Activated naive CD8-positive, alpha-beta T cell treated with anti-CD3 and anti-CD28 coated beads, Interleukin-2, amount 50 U/mL, for 24 hours (primary cell): ENCODE measurements around the gene MRPS34.

ENCODE experiments used
- ATAC-seq: fragments of 150-1000 bp; cut with Tn5 transposase; one replicate; pipeline ENCODE4 v1.10.0; 2021
- DNase-seq: peaks from one replicate; pipeline ENCODE4 v3.0.0; 2021
- H3K27ac Mint-ChIP-seq: one replicate; pipeline ENCODE4 v1.8.0; 2021; ENCODE audit warnings: mild to moderate bottlenecking, mixed read lengths
- H3K27me3 Mint-ChIP-seq: one replicate; pipeline ENCODE4 v1.8.0; 2021; ENCODE audit warnings: mixed read lengths
- H3K36me3 Mint-ChIP-seq: one replicate; pipeline ENCODE4 v1.8.0; 2021; ENCODE audit warnings: low read depth, mixed read lengths
- H3K4me1 Mint-ChIP-seq: one replicate; pipeline ENCODE4 v1.8.0; 2021; ENCODE audit warnings: mixed read lengths
- H3K4me3 Mint-ChIP-seq: one replicate; pipeline ENCODE4 v1.8.0; 2021; ENCODE audit warnings: mild to moderate bottlenecking, moderate library complexity, mixed read lengths
- H3K9me3 Mint-ChIP-seq: one replicate; pipeline ENCODE4 v1.8.0; 2021; ENCODE audit warnings: mixed read lengths

The MRPS34 gene

DNA sequence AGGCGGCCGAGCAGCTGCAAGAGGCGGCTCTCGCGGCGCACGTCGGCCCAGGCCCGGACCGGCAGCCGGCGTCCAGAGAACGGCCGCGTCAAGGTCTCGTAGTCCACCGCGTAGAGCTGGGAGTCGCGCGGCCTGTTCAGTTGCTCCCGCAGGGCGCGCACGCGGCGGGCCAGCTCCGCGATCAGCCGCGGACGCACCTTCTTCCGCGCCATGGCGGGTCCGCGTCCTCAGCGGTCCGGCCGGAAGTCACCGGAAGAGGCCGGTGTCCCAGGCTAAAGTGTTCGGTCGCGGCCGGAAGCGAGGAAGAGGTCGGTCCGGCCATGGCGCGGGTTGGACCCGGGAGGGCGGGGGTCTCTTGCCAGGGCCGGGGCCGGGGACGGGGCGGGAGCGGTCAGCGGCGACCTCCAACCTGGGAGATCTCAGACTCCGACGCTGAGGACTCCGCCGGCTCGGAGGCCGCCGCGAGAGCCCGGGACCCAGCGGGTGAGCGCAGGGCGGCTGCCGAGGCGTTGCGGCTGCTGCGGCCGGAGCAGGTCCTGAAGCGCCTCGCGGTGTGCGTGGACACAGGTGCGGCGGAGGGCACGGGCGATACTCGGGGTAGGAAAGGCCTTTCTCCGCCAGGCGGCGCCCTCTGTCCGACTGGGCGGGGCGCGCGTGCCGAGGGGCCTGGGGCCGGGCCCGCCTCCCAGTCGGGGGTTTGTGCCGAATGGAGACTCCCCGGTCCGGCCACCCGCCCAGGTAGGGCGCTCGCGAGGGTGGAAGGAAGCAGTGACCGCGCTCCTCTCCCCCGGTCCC is at the start of gene MRPS34:
Gene MRPS34, minus strand, starts transcription at position 227 of the 795 bp plus-strand sequence. Its CDS starts 15 bp downstream, at position 212.
- Mint-ChIP-seq H3K27me3 (no peaks in the 10 kb centered on the region), H3K9me3 (no peaks in the 10 kb centered on the region), H3K4me3 (peak within 1 kb of the TSS; percentile 100), H3K27ac (peak within 1 kb of the TSS; percentile 100), H3K4me1 (peaks cover 17% of the 10 kb centered on the region), H3K36me3 (peaks cover 11% of the 10 kb centered on the region)
- DNase-seq = peak; percentile 86
- peak; percentile 57 for ATAC-seq

GRCh38 chr16:1821861-1822611 is 49.1 kb upstream of the MRPS34 start:
- Mint-ChIP-seq H3K27ac (no peak overlapping the region), H3K9me3 (no peaks in the 10 kb centered on the region), H3K27me3 (no peaks in the 10 kb centered on the region), H3K4me3 (no peak overlapping the region), H3K36me3 (no peaks in the 10 kb centered on the region), H3K4me1 (peaks cover 23% of the 10 kb centered on the region)
- no peak for DNase-seq
- ATAC-seq = no peak

DNA sequence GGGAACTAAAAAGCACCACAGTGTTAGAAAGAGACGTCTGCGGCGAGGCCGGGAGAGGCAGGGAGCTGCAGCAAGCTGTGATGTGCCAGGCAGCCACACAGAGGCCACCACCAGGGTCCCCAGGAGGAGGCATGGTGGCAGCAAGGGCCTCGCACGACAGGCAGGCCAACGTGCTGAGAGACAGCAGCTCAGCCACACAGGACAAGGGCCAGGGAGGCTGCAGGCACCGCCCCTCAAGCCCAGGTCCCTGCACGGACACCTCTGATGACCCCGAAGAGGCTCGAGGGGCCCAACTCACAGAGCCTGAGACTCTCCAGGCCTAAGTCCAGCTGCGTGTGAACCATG is 48.0 kb upstream of the MRPS34 start:
- DNase-seq (no peak), ATAC-seq (no peak)
- Mint-ChIP-seq H3K4me3 (no peak overlapping the region), H3K27ac (no peak overlapping the region), H3K4me1 (peaks cover 19% of the 10 kb centered on the region), H3K27me3 (no peaks in the 10 kb centered on the region), H3K9me3 (no peaks in the 10 kb centered on the region), H3K36me3 (no peaks in the 10 kb centered on the region)

GRCh38 chr16:1820096-1820945 is 47.4 kb upstream of the MRPS34 start:
- ATAC-seq (no peak), DNase-seq (no peak)
- H3K9me3 Mint-ChIP-seq = no peaks in the 10 kb centered on the region
- no peak overlapping the region for H3K4me3 Mint-ChIP-seq
- H3K27ac Mint-ChIP-seq = no peak overlapping the region
- peaks cover 1% of the 10 kb centered on the region for H3K36me3 Mint-ChIP-seq
- H3K4me1 Mint-ChIP-seq = peaks cover 13% of the 10 kb centered on the region
- H3K27me3 Mint-ChIP-seq = no peaks in the 10 kb centered on the region

DNA sequence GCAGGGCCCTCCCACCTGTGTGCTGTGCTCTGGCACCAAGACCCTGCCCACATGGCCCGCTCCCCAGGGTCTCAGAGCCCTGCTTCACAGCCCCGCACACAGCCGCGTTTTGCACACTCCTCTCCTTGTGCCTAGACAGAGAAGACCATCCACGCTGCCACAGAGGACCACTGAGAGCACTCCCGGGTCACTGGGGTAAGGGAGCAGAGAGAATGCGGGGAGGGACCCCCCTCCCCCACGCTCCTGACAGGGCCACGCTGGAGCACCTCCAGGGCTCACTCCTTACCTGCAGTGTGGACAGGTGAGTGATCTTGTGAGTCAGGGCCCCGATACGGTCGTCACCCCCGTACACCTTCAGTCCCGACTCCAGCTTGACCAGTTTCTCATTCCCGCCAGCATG is 46.7 kb upstream of the MRPS34 start:
- Mint-ChIP-seq H3K36me3 (peaks cover 3% of the 10 kb centered on the region), H3K9me3 (no peaks in the 10 kb centered on the region), H3K4me1 (peaks cover 10% of the 10 kb centered on the region), H3K4me3 (no peak overlapping the region), H3K27ac (no peak overlapping the region), H3K27me3 (no peaks in the 10 kb centered on the region)
- no peak for ATAC-seq
- DNase-seq = no peak

DNA sequence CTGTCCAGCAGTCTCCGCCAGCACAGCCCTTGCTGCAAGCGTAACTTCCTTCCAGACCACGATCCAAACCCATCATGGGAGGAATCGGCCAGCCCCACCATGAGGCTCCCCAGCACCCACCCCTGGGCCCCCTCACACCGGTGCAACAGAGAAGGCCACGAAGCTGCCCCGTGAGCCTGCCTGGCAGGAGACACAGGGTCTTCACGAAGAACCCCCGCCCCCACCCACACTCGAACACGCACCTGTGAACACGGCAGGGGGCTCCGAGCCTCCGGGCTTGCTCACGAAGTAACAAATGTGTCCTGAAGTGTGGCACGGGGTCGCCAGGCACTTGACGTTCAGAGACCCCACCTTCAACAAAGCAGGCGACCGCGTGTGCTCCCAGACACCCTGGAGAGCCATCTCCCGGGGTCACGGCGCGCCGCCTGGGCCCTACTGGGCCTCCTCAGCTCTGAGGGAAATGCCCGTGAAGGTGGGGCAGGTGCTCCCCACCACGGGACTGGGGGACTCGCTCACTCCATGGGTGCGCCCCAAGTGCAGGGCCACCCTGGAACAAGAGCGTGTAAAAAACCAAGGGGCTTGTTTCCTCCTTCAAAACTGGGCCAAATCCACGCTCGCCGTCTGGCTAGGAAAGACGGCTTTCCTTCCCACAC is 46.1 kb upstream of the MRPS34 start:
- H3K36me3 Mint-ChIP-seq = peaks cover 3% of the 10 kb centered on the region
- no peaks in the 10 kb centered on the region for H3K27me3 Mint-ChIP-seq
- no peak overlapping the region for H3K27ac Mint-ChIP-seq

DNA sequence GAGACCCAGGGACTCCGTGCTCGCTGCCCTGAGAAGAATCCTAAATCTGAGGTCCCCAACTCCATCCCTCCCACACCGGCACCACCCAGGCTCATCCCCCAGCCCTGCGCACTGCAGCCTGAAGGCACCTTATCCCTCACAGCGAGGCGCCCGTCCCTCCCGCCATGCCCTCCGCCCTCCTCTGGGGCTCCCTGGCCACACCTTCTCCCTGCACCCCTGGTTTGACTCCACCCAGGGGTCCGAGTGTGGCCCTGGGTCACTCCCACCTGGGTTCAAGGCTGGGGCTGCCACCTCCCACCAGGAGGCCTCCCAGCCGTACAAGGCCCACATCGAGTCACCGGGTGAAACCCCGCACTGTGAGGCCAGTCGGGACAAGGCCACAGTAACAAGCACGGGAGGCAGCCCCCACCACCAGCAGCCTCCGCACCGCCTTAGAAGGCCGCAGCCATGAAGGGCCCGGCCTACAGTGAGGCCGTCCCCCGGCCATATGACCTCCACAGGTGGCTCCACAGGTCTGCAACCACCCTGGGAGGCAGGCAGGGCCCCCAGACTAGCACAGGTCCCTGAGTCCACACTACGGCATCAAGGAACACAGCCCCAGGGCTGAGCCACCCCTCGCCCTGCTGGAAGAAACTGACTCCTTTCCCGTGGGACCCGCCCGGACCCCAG is 45.4 kb upstream of the MRPS34 start:
- ATAC-seq (no peak), DNase-seq (no peak)
- Mint-ChIP-seq H3K27me3 (no peaks in the 10 kb centered on the region), H3K4me3 (no peak overlapping the region), H3K27ac (no peak overlapping the region), H3K36me3 (peaks cover 6% of the 10 kb centered on the region), H3K4me1 (peaks cover 2% of the 10 kb centered on the region), H3K9me3 (no peaks in the 10 kb centered on the region)

More for the DNA sequence above, 46.1 kb upstream of the MRPS34 start:
- no peak for ATAC-seq
- peaks cover 5% of the 10 kb centered on the region for H3K4me1 Mint-ChIP-seq
- no peaks in the 10 kb centered on the region for H3K9me3 Mint-ChIP-seq
- H3K4me3 Mint-ChIP-seq = no peak overlapping the region
- no peak for DNase-seq

DNA sequence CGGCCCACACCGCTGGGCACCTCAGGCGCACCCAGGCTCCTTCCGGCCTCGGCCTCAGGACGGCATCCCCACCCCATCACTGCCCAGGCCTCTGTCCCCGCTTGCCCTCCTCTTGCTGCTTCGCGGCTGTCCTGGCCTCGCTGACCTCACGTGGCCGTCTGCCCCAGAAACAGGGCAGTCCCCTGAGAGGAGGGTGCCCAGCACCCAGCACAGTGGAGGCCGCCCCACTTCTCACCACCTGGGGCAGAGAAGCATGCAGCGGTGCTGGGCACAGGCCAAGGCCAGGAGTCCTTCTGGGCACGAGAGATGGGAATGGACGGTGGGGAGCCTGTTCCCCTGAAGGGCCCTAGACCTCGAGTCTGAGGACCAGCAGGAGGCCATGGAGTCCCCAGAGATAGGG is 44.8 kb upstream of the MRPS34 start:
- no peaks in the 10 kb centered on the region for H3K27me3 Mint-ChIP-seq
- no peak for ATAC-seq
- H3K27ac Mint-ChIP-seq = no peak overlapping the region
- peaks cover 5% of the 10 kb centered on the region for H3K4me1 Mint-ChIP-seq
- no peak for DNase-seq
- peaks cover 7% of the 10 kb centered on the region for H3K36me3 Mint-ChIP-seq
- H3K4me3 Mint-ChIP-seq = no peak overlapping the region
- H3K9me3 Mint-ChIP-seq = no peaks in the 10 kb centered on the region

DNA sequence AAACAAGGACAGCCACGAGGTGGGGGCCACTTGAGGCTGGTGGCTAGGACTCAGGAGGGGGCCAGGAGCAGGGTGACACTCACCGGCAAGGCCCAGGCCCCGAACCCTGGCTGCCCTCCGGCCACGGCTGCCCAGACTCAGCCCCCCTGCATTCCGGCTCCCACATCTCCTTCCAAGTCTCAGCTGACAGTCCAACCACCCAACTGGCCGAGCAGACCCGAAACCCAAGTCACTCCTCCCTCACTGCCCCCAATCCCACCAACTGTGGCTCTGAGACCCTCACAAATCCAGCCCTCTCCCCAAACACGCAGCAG is 44.3 kb upstream of the MRPS34 start:
- Mint-ChIP-seq H3K27ac (no peak overlapping the region), H3K4me3 (no peak overlapping the region), H3K27me3 (no peaks in the 10 kb centered on the region), H3K9me3 (no peaks in the 10 kb centered on the region), H3K4me1 (peaks cover 10% of the 10 kb centered on the region), H3K36me3 (peaks cover 7% of the 10 kb centered on the region)
- ATAC-seq (no peak), DNase-seq (no peak)

DNA sequence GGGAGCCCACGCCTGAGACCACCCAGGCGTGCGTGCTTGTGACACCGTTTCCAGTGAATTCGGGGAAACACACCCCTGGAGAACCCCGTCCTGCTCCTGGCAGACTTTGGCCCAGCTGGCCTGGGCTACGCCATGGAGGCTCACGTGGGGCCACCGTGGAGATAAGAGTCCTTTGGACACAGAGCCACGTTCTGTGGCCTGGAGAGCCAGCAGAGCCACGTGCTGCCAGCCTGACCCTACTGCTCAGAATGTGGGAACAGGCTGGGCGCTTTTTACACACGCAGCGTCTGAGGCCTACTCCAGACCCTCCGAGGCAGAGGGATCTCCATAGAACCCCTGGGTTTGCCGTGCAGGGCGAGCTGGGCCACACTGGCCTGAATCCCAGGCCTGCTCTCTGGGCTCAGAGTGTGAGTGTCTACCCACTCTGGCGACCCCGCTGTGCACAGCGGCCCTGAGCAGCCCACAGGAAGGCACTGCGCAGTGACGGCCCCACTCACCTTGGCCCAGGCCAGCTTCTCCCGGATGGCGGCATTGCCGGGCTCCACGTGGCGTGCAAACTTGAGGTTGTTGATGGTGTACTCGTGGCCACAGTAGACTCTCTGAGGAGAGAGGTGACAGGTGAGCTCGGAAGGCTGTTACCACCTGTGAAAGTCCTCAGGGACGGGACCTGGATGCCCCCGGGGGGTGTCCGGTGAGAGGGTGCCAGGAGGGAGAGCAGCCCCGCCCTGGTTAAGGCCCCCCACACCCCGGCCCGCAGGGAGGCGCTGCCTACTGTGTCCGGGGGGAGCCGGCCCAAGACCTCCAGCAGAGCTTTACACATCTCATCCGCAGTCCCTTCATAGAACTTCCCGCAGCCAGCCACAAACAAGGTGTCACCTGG is 43.7 kb upstream of the MRPS34 start:
- no peaks in the 10 kb centered on the region for H3K27me3 Mint-ChIP-seq
- H3K4me1 Mint-ChIP-seq = peaks cover 10% of the 10 kb centered on the region
- peaks cover 7% of the 10 kb centered on the region for H3K36me3 Mint-ChIP-seq
- H3K4me3 Mint-ChIP-seq = no peak overlapping the region
- no peaks in the 10 kb centered on the region for H3K9me3 Mint-ChIP-seq
- DNase-seq (no peak), ATAC-seq (no peak)
- no peak overlapping the region for H3K27ac Mint-ChIP-seq

DNA sequence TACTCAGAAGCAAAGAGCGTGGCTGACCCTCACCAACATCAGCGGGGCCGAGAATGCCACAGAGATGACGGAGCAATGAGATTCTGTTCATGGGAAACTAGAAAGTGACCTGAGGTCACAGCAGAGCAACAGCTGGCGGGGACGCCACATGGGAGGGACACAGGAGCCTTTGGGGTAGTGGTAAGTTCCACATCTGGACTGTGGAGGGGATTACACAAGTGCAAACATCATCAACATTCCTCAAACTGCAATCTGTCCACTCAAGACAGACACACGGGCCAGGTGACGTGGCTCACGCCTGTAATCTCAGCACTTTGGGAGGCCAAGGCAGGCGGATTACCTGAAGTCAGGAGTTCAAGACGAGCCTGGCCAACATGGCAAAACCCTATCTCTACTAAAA is 42.5 kb upstream of the MRPS34 start:
- Mint-ChIP-seq H3K27me3 (no peaks in the 10 kb centered on the region), H3K36me3 (peaks cover 7% of the 10 kb centered on the region)
- DNase-seq = no peak

GRCh38 chr16:1812732-1813163 is 39.8 kb upstream of the MRPS34 start:
- ATAC-seq = peak; percentile 75
- H3K4me3 Mint-ChIP-seq = no peak overlapping the region
- DNase-seq = peak; percentile 68
- no peaks in the 10 kb centered on the region for H3K27me3 Mint-ChIP-seq
- peaks cover 10% of the 10 kb centered on the region for H3K4me1 Mint-ChIP-seq
- H3K9me3 Mint-ChIP-seq = no peaks in the 10 kb centered on the region
- H3K36me3 Mint-ChIP-seq = peaks cover 7% of the 10 kb centered on the region
- no peak overlapping the region for H3K27ac Mint-ChIP-seq

More for the DNA sequence above, 42.5 kb upstream of the MRPS34 start:
- Mint-ChIP-seq H3K9me3 (no peaks in the 10 kb centered on the region), H3K27ac (no peak overlapping the region), H3K4me3 (no peak overlapping the region), H3K4me1 (peaks cover 10% of the 10 kb centered on the region)
- no peak for ATAC-seq

- no peak for ATAC-seq
- Mint-ChIP-seq H3K27ac (no peak overlapping the region), H3K4me1 (peaks cover 10% of the 10 kb centered on the region), H3K9me3 (no peaks in the 10 kb centered on the region), H3K36me3 (peaks cover 14% of the 10 kb centered on the region), H3K27me3 (no peaks in the 10 kb centered on the region), H3K4me3 (no peak overlapping the region)
- no peak for DNase-seq
Measured at GRCh38 chr16:1810536-1810935, 37.6 kb upstream of the MRPS34 start.
